NCI-H1694 (cell line): ENCODE results near the gene NFATC2IP.
"Not testable (repeated sequence)": the region's sequence is repeated elsewhere in the genome, so short reads cannot be mapped to it uniquely, and the experiment has no call there.

Experiments
- DNase-seq: peaks from one replicate; lab custom pipeline; 2025; lab: John Stamatoyannopoulos, UW

Gene NFATC2IP

DNA sequence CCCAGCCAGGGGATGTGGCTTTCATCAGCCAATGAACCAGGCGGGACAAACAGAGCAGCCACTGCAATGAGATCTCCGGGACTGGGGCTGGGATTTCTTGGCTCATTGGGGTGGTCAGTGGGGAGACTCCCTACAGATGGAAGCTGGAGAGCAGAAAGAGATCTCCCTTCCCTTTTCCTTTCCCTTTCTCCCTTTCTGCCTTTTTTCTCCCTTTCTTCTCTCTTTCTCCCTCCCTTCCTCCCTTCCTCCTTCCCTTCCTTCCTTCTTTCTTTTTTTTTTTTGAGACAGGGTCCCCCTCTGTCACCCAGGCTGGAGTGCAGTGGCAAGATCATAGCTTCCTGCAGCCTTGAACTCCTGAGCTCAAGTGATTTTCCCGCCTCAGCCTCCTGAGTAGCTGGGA is 48.1 kb downstream of the NFATC2IP start:
- no peak for DNase-seq

- DNase-seq: no peak
Observed at GRCh38 chr16:28999577-28999976, 48.8 kb downstream of the NFATC2IP start.

DNA sequence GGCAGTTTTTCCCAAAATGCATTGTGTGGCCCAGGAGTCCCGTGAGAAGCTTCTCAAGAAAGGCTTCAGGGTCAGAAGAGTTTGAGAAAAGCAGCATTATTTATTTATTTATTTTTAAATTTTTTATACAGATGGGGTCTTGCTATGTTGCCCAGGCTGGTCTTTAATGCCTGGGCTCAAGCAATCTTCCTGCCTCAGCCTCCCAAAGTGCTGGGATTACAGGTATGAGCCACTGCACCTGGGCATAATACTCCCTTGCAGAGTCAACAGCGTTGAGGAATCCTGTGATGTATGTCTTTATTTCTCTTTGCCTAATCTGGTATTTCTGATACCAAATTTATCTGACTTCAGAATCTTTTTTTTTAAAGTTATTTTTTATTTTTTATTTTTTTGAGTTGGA is 49.3 kb downstream of the NFATC2IP start:
- no peak for DNase-seq

GRCh38 chr16:29004496-29005139 is 53.9 kb downstream of the NFATC2IP start:
- not testable (repeated sequence) for DNase-seq

GRCh38 chr16:29007730-29008593 is 57.2 kb downstream of the NFATC2IP start:
- no peak for DNase-seq

- DNase-seq: no peak
Observed at GRCh38 chr16:29009050-29009837, 58.5 kb downstream of the NFATC2IP start.

- no peak for DNase-seq
Observed at GRCh38 chr16:29009838-29010166, 59.1 kb downstream of the NFATC2IP start.

- no peak for DNase-seq
Observed at GRCh38 chr16:29011112-29011511, 60.4 kb downstream of the NFATC2IP start.

DNA sequence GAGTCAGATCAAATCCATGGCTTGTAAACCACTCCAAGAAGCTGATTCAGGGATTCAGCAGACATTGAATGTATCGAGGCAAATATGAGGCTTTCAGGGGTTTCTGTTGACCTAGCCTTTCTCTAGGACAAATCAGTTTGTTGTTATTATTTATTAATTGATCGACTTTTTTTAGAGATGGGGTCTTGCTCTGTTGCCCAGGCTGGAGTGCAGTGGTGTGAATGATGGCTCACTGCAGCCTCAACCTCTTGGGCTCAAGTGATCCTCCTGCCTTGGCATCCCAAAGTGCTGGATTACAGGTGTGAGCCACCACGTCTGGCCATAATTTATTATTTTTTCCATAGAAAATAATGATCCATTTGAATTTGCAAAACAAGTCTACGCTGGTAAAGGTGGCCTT is 61.1 kb downstream of the NFATC2IP start:
- DNase-seq: no peak

DNA sequence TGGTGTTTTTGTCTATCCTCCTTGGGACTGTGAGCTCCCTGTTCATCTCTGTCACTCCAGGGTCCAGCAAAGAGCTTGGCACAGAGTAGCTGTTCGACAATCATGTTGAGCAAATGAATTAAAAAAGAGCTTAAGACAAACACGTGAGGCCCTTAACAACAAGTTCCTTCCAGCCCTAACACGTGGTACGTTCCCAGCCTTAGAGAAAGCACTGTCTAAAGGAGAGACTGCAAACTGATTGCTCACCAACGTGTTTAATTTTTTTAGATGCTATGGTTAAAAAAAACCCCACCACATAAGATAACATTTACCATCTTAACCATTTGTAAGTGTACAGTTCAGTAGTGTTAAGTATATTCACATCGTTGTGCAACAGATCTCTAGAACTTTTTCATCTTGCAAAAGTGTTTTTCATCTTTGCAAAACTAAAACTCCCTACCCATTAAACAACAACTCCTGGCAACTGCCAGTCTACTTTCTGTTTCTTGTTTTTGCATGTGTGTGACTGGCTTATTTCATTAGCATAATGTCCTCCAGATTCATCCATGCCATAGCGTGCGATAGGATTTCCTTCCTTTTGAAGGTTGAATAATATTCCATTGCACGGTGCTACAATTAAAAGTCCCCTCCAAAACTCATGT is 62.3 kb downstream of the NFATC2IP start:
- no peak for DNase-seq

GRCh38 chr16:29014561-29015069 is 63.9 kb downstream of the NFATC2IP start:
- DNase-seq: no peak
